H9 (cell line): ENCODE measurements around the gene DAPK2. TPM values are rescaled to one million over a fixed set of nuclear protein-coding genes. Genes with fewer than 3 reads are reported as not detected.

Experiments
- DNase-seq: peaks from one replicate; pipeline ENCODE4 v3.0.0-alpha.2; 2017
- H2AFZ ChIP-seq: one replicate; pipeline ENCODE4 v1.6.1; 2013; ENCODE audit warnings: mild to moderate bottlenecking, low read length, control low read depth, moderate library complexity
- H2AK5ac ChIP-seq: 2 replicates; pipeline ENCODE4 v1.6.1; 2013; ENCODE audit warnings: low read length, control low read depth, mixed read lengths; ENCODE audit not compliant: insufficient read length
- H2BK120ac ChIP-seq: one replicate; pipeline ENCODE4 v1.6.1; 2013; ENCODE audit warnings: low read depth, mild to moderate bottlenecking, low read length, control low read depth, inconsistent platforms; ENCODE audit not compliant: poor library complexity, severe bottlenecking
- H2BK12ac ChIP-seq: 2 replicates; pipeline ENCODE4 v1.6.1; 2013; ENCODE audit warnings: low read length, control low read depth, mixed read lengths, low read depth; ENCODE audit not compliant: insufficient read length
- H2BK15ac ChIP-seq: 2 replicates; pipeline ENCODE4 v1.6.1; 2013; ENCODE audit warnings: low read depth, low read length, control low read depth
- H2BK20ac ChIP-seq: one replicate; pipeline ENCODE4 v1.6.1; 2013; ENCODE audit warnings: low read depth, mild to moderate bottlenecking, low read length, control low read depth, inconsistent platforms; ENCODE audit not compliant: poor library complexity, severe bottlenecking
- H2BK5ac ChIP-seq: 2 replicates; pipeline ENCODE4 v1.6.1; 2013; ENCODE audit warnings: low read length, control low read depth, mixed read lengths; ENCODE audit not compliant: insufficient read length
- H3K14ac ChIP-seq: 2 replicates; pipeline ENCODE4 v1.6.1; 2013; ENCODE audit warnings: low read length, control low read depth; ENCODE audit not compliant: insufficient read depth
- H3K18ac ChIP-seq: 2 replicates; pipeline ENCODE4 v1.6.1; 2013; ENCODE audit warnings: low read depth, mild to moderate bottlenecking, mixed read lengths, low read length, control low read depth; ENCODE audit not compliant: insufficient read length
- H3K23ac ChIP-seq: 2 replicates; pipeline ENCODE4 v1.6.1; 2013; ENCODE audit warnings: low read length, control low read depth, mixed read lengths, low read depth; ENCODE audit not compliant: insufficient read length
- H3K23me2 ChIP-seq: 2 replicates; pipeline ENCODE4 v1.6.1; 2013; ENCODE audit warnings: low read depth, mild to moderate bottlenecking, mixed read lengths, low read length, control low read depth; ENCODE audit not compliant: insufficient read length, poor library complexity, severe bottlenecking
- H3K27ac ChIP-seq: 2 replicates; pipeline ENCODE4 v1.5.1; 2013; ENCODE audit warnings: low read length, control low read depth, mixed read lengths, low read depth; ENCODE audit not compliant: insufficient read length
- H3K27me3 ChIP-seq: 2 replicates; pipeline ENCODE4 v1.6.1; 2013; ENCODE audit warnings: low read length, control low read depth, inconsistent platforms; ENCODE audit not compliant: insufficient read depth
- H3K4ac ChIP-seq: 2 replicates; pipeline ENCODE4 v1.6.1; 2013; ENCODE audit warnings: low read depth, mild to moderate bottlenecking, control low read depth, inconsistent platforms, low read length, moderate library complexity
- H3K4me1 ChIP-seq: 2 replicates; pipeline ENCODE4 v1.6.1; 2013; ENCODE audit warnings: low read length, control low read depth, inconsistent platforms; ENCODE audit not compliant: insufficient read depth
- H3K4me2 ChIP-seq: 2 replicates; pipeline ENCODE4 v1.6.1; 2013; ENCODE audit warnings: low read length, control low read depth, mixed read lengths; ENCODE audit not compliant: insufficient read length, insufficient read depth
- H3K56ac ChIP-seq: 2 replicates; pipeline ENCODE4 v1.6.1; 2013; ENCODE audit warnings: low read depth, mild to moderate bottlenecking, mixed read lengths, low read length, control low read depth; ENCODE audit not compliant: insufficient read length
- H3K79me1 ChIP-seq: 2 replicates; pipeline ENCODE4 v1.6.1; 2013; ENCODE audit warnings: low read depth, mild to moderate bottlenecking, moderate library complexity, low read length, control low read depth, inconsistent platforms; ENCODE audit not compliant: insufficient read depth, poor library complexity, severe bottlenecking
- H3K79me2 ChIP-seq: 2 replicates; pipeline ENCODE4 v1.6.1; 2013; ENCODE audit warnings: low read length, control low read depth, inconsistent platforms; ENCODE audit not compliant: insufficient read depth
- H3K9ac ChIP-seq: 2 replicates; pipeline ENCODE4 v1.6.1; 2013; ENCODE audit warnings: low read length, control low read depth, mixed read lengths; ENCODE audit not compliant: insufficient read length; ENCODE audit errors: extremely low read depth
- H3K9me3 ChIP-seq: one replicate; pipeline ENCODE4 v1.6.1; 2013; ENCODE audit warnings: low read depth, low read length, inconsistent platforms; ENCODE audit not compliant: control insufficient read depth
- H3T11ph ChIP-seq: one replicate; pipeline ENCODE4 v1.6.1; 2013; ENCODE audit warnings: mild to moderate bottlenecking, low read length, control low read depth, inconsistent platforms
- H4K20me1 ChIP-seq: one replicate; pipeline ENCODE4 v1.6.1; 2013; ENCODE audit not compliant: control insufficient read depth, insufficient read length, insufficient read depth
- H4K5ac ChIP-seq: 2 replicates; pipeline ENCODE4 v1.6.1; 2013; ENCODE audit warnings: low read depth, mild to moderate bottlenecking, mixed read lengths, low read length, control low read depth; ENCODE audit not compliant: insufficient read length
- H4K8ac ChIP-seq: replicated peaks from 2 replicates; pipeline ENCODE4 v1.6.1; 2013; ENCODE audit warnings: low read length, control low read depth, mixed read lengths, low read depth; ENCODE audit not compliant: insufficient read length
- H4K91ac ChIP-seq: 2 replicates; pipeline ENCODE4 v1.6.1; 2013; ENCODE audit warnings: low read depth, mild to moderate bottlenecking, moderate library complexity, mixed read lengths, low read length, control low read depth; ENCODE audit not compliant: insufficient read length
- H3K27ac Mint-ChIP-seq, 3 experiments: 2 replicates in 2 of 3; 3 replicates in 1 of 3; pipeline ENCODE4 v1.8.0; 2020 to 2021; ENCODE audit warnings: mixed read lengths in 3 of 3, mild to moderate bottlenecking in 1 of 3, moderate library complexity in 1 of 3
- H3K27me3 Mint-ChIP-seq: 2 replicates; pipeline ENCODE4 v1.8.0; 2021; ENCODE audit warnings: low read depth, mild to moderate bottlenecking, moderate library complexity, mixed read lengths
- H3K36me3 Mint-ChIP-seq, 3 experiments: 2 replicates in 2 of 3; 3 replicates in 1 of 3; pipeline ENCODE4 v1.8.0; 2020 to 2021; ENCODE audit warnings: low read depth in 3 of 3, mixed read lengths in 3 of 3; ENCODE audit not compliant: insufficient read depth in 1 of 3
- H3K4me1 Mint-ChIP-seq, 2 experiments: 2 replicates each; pipeline ENCODE4 v1.8.0; 2020; ENCODE audit warnings: mixed read lengths in 2 of 2
- H3K4me3 Mint-ChIP-seq, 2 experiments: 2 replicates in 1 of 2; 3 replicates in 1 of 2; pipeline ENCODE4 v1.8.0; 2020 to 2021; ENCODE audit warnings: mild to moderate bottlenecking in 2 of 2, mixed read lengths in 2 of 2, moderate library complexity in 1 of 2
- H3K9me3 Mint-ChIP-seq, 2 experiments: 2 replicates in 1 of 2; 3 replicates in 1 of 2; pipeline ENCODE4 v1.8.0; 2020; ENCODE audit warnings: mild to moderate bottlenecking in 2 of 2, mixed read lengths in 2 of 2, moderate library complexity in 1 of 2
- WGBS: extraction: QIAGEN DNeasy Blood & Tissue Kit; methylation state at CpG from one replicate; pipeline ENCODE4 v1.1.7; 2013; ENCODE audit warnings: missing lambda C conversion rate, low lambda C conversion rate, mixed read lengths; ENCODE audit not compliant: insufficient read length; ENCODE audit errors: extremely low coverage; 5-methylcytosine and 5-hydroxymethylcytosine counted together
- total RNA-seq: library from RNA; stranded (reverse); gene quantifications from 2 replicates; pipeline ENCODE4 v1.2.1, GENCODE V29; 2021
- TF ChIP-seq, protein P1 (sequence below): fragments of 200-600 bp; sonication (generic); conservative IDR thresholded peaks from 3 replicates; pipeline ENCODE4 v1.8.0; 2021; ENCODE audit warnings: antibody characterized with exemption, mild to moderate bottlenecking

Gene DAPK2
- total RNA-seq, 1 experiment from 2014 or later: 3.5 TPM

DNA sequence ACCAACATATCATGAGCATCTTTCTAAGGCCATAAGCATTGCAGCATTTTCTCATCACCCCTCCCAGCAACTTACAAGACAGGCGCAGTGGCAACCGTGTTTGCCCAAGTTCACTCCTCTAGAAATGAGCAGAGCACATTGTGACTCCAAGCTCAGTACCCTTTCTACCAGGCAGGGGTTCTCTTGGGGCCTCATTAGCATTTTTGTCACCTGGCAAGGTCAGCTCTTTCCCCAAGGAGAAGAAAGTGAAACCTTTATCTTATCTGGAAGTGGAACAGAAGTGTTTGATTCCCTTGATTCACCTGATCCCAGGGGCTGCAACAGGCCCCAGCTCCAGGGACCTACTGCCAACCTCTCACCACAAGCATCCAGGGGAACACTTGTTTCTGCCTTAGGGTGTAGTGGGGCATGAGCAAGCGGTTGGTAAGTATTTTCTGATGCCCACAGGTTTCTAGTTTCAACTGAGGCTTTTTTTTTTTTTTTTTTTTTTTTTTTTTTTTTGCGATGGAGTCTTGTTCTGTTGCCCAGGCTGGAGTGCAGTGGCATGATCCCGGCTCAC lies 168.5 kb downstream of the DAPK2 start:
- H3K4ac ChIP-seq: no peak overlapping the region
- H3K14ac ChIP-seq: no peak overlapping the region
- Mint-ChIP-seq H3K9me3 (peaks cover 0 to 4% of the 10 kb centered on the region in 2 experiments; a peak in 1 of 5 replicates), H3K27ac (peak overlapping the region in 1 of 3 experiments; percentile 27; a peak in 1 of 7 replicates), H3K27me3 (no peaks in the 10 kb centered on the region), H3K36me3 (0 out of 7 replicates have a peak, but pooled peaks cover 0 to 2% (median 0%) of the 10 kb centered on the region in 3 experiments), H3K4me1 (peaks cover 23 to 28% of the 10 kb centered on the region in 2 experiments), H3K4me3 (no peak overlapping the region)
- H3K79me2 ChIP-seq: no peaks in the 10 kb centered on the region
- H2BK12ac ChIP-seq: no peak overlapping the region
- H4K8ac ChIP-seq: no peak overlapping the region
- no peaks in the 10 kb centered on the region for H3K79me1 ChIP-seq
- no peaks in the 10 kb centered on the region for H3K9me3 ChIP-seq
- H4K20me1 ChIP-seq: no peaks in the 10 kb centered on the region
- no peak overlapping the region for H3K23ac ChIP-seq
- H2AK5ac ChIP-seq: no peak overlapping the region
- H3K4me1 ChIP-seq: 0 out of 2 replicates have a peak, but pooled peaks cover 2% of the 10 kb centered on the region
- H4K91ac ChIP-seq: no peak overlapping the region
- no peak overlapping the region for H3K27ac ChIP-seq
- no peak for DNase-seq
- no peak overlapping the region for H3T11ph ChIP-seq
- H2BK15ac ChIP-seq: no peak overlapping the region
- TF ChIP-seq, protein P1, sequence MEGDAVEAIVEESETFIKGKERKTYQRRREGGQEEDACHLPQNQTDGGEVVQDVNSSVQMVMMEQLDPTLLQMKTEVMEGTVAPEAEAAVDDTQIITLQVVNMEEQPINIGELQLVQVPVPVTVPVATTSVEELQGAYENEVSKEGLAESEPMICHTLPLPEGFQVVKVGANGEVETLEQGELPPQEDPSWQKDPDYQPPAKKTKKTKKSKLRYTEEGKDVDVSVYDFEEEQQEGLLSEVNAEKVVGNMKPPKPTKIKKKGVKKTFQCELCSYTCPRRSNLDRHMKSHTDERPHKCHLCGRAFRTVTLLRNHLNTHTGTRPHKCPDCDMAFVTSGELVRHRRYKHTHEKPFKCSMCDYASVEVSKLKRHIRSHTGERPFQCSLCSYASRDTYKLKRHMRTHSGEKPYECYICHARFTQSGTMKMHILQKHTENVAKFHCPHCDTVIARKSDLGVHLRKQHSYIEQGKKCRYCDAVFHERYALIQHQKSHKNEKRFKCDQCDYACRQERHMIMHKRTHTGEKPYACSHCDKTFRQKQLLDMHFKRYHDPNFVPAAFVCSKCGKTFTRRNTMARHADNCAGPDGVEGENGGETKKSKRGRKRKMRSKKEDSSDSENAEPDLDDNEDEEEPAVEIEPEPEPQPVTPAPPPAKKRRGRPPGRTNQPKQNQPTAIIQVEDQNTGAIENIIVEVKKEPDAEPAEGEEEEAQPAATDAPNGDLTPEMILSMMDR: no peak
- H2BK5ac ChIP-seq: no peak overlapping the region
- no peak overlapping the region for H2BK120ac ChIP-seq
- WGBS: no CpG with 5 or more reads among the region's 5 CpGs
- no peak overlapping the region for H3K56ac ChIP-seq
- H3K9ac ChIP-seq: no peak overlapping the region
- no peaks in the 10 kb centered on the region for H3K27me3 ChIP-seq
- H3K18ac ChIP-seq: no peak overlapping the region
- H4K5ac ChIP-seq: no peak overlapping the region
- H2BK20ac ChIP-seq: no peak overlapping the region
- H3K4me2 ChIP-seq: no peak overlapping the region
- H2AFZ ChIP-seq: no peak overlapping the region
- H3K23me2 ChIP-seq: no peaks in the 10 kb centered on the region
